GM23248 (cell line): ENCODE measurements around the gene SVEP1. TPM values are rescaled to one million over a fixed set of nuclear protein-coding genes. Genes with fewer than 3 reads are reported as not detected.

Experiments used
- DNase-seq: peaks from one replicate; pipeline ENCODE4 v3.0.0-alpha.2; 2015
- H2AFZ ChIP-seq: fragments of 200-600 bp; sonication (generic); 2 replicates; pipeline ENCODE4 v1.6.1; 2016; ENCODE audit warnings: antibody characterized with exemption
- H3F3A ChIP-seq: fragments of 200-600 bp; sonication (generic); 2 replicates; pipeline ENCODE4 v1.6.1; 2016; ENCODE audit warnings: mild to moderate bottlenecking, antibody characterized with exemption, mixed run types; ENCODE audit not compliant: insufficient read depth
- H3K27ac ChIP-seq: fragments of 200-600 bp; sonication (generic); 2 replicates; pipeline ENCODE4 v1.5.1; 2016; ENCODE audit warnings: mild to moderate bottlenecking
- H3K27me3 ChIP-seq: fragments of 200-600 bp; sonication (generic); replicated peaks from 2 replicates; pipeline ENCODE4 v1.6.1; 2016; ENCODE audit warnings: mild to moderate bottlenecking; ENCODE audit not compliant: insufficient read depth
- H3K36me3 ChIP-seq: fragments of 200-600 bp; sonication (generic); 2 replicates; pipeline ENCODE4 v1.6.1; 2016; ENCODE audit warnings: low read depth, mild to moderate bottlenecking
- H3K4me1 ChIP-seq: fragments of 200-600 bp; sonication (generic); 2 replicates; pipeline ENCODE4 v1.6.1; 2016; ENCODE audit warnings: mild to moderate bottlenecking; ENCODE audit not compliant: insufficient read depth
- H3K4me2 ChIP-seq: fragments of 200-600 bp; sonication (generic); one replicate; pipeline ENCODE4 v1.6.1; 2016; ENCODE audit warnings: mild to moderate bottlenecking; ENCODE audit not compliant: unreplicated experiment
- H3K4me3 ChIP-seq: fragments of 200-600 bp; sonication (generic); 2 replicates; pipeline ENCODE4 v1.5.1; 2016; ENCODE audit warnings: mild to moderate bottlenecking
- H3K79me2 ChIP-seq: fragments of 200-600 bp; sonication (generic); 2 replicates; pipeline ENCODE4 v1.6.1; 2016; ENCODE audit warnings: mild to moderate bottlenecking; ENCODE audit not compliant: insufficient read depth
- H3K9ac ChIP-seq: fragments of 200-600 bp; sonication (generic); 2 replicates; pipeline ENCODE4 v1.6.1; 2016; ENCODE audit warnings: mild to moderate bottlenecking
- H3K9me2 ChIP-seq: fragments of 200-600 bp; sonication (generic); 2 replicates; pipeline ENCODE4 v1.6.1; 2016; ENCODE audit warnings: mixed run types, mild to moderate bottlenecking, moderate library complexity; ENCODE audit not compliant: insufficient read depth
- H3K9me3 ChIP-seq: fragments of 200-600 bp; sonication (generic); one replicate; pipeline ENCODE4 v1.6.1; 2017; ENCODE audit warnings: low read depth
- H4K20me1 ChIP-seq: fragments of 200-600 bp; sonication (generic); 2 replicates; pipeline ENCODE4 v1.6.0; 2016; ENCODE audit not compliant: insufficient read depth
- EZH2 ChIP-seq: fragments of 200-600 bp; sonication (generic); IDR thresholded peaks from 2 replicates; pipeline ENCODE4 v1.6.1; 2018; ENCODE audit warnings: antibody characterized with exemption, mild to moderate bottlenecking; ENCODE audit not compliant: insufficient read depth, poor library complexity, severe bottlenecking
- EZH2phosphoT487 ChIP-seq: fragments of 200-600 bp; sonication (generic); IDR thresholded peaks from 2 replicates; pipeline ENCODE4 v1.6.1; 2018; ENCODE audit warnings: antibody characterized with exemption, moderate library complexity, mild to moderate bottlenecking, low read depth; ENCODE audit not compliant: insufficient read depth
- WGBS, 2 experiments: methylation state at CpG; one replicate each; pipeline ENCODE4 v1.1.6; 2015 to 2017; ENCODE audit warnings: low lambda C conversion rate in 2 of 2, low coverage in 1 of 2; ENCODE audit errors: missing lambda C conversion rate in 2 of 2; 5-methylcytosine and 5-hydroxymethylcytosine counted together
- in situ Hi-C: fragments of 300-500 bp; cut with MboI; formaldehyde crosslinking; loops from 2 replicates; pipeline ENCODE4 v1.15.0; 2020
- polyA plus RNA-seq: library from polyadenylated mRNA; unstranded; fragments of >200 nt; fragmentation: Nextera tagmentation; extraction: Ambion mirVana; gene quantifications from 2 replicates; pipeline ENCODE4 v1.2.1, GENCODE V29; 2016
- small RNA-seq: library from RNA; depleted of rRNA; stranded (forward); fragments of <200 nt; gene quantifications from one replicate; pipeline ENCODE3, GENCODE V24; 2014; ENCODE audit warnings: low read depth, low replicate concordance
- total RNA-seq: library from RNA; depleted of rRNA; stranded (reverse); fragments of >200 nt; shearing (Covaris generic); gene quantifications from 2 replicates; pipeline ENCODE4 v1.2.3, GENCODE V29; 2014; rRNA removed

SVEP1 gene
- total and polyA plus RNA-seq, 2 experiments from 2014 or later = 13.6 to 47.3 TPM

- H4K20me1 ChIP-seq = no peaks in the 10 kb centered on the region
- in situ Hi-C loops = no loop called here
These were observed 263.1 kb downstream of the SVEP1 start for GRCh38 chr9:110316261-110317075.

More at GRCh38 chr9:110316261-110317075, 263.1 kb downstream of the SVEP1 start:
- H3K4me3 ChIP-seq = no peak overlapping the region
- no peaks in the 10 kb centered on the region for H3K9me3 ChIP-seq
- H2AFZ ChIP-seq = no peak overlapping the region
- no peaks in the 10 kb centered on the region for H3K36me3 ChIP-seq
- peaks cover 15% of the 10 kb centered on the region for H3K4me1 ChIP-seq
- no peak overlapping the region for H3K4me2 ChIP-seq
- TF ChIP-seq EZH2phosphoT487 (no peak), EZH2 (no peak)
- no peaks in the 10 kb centered on the region for H3K27me3 ChIP-seq
- no peaks in the 10 kb centered on the region for H3K9me2 ChIP-seq
- DNase-seq = no peak
- peaks cover 7% of the 10 kb centered on the region; the same call in 1 of the 2 replicates for H3F3A ChIP-seq
- 60 to 62% methylated on average over 6 of the region's 6 CpGs for WGBS, 2 experiments
- H3K9ac ChIP-seq = no peak overlapping the region
- H3K27ac ChIP-seq = no peak overlapping the region
- no peaks in the 10 kb centered on the region for H3K79me2 ChIP-seq

Small RNA genes lying within 50 kb of the gene (small RNA-seq; reads per million reads assigned to genes)
- not detected for gene RNU6-1039P

Other genes with a start within 250 kb of the SVEP1 start
- not detected in 2 replicates for gene TXNDC8, start 241.9 kb downstream of the SVEP1 start, total RNA-seq
- not detected in 2 replicates for gene TXNDC8, start 241.9 kb downstream of the SVEP1 start, polyA plus RNA-seq
- not detected in 2 replicates for gene MUSK, start 89.0 kb upstream of the SVEP1 start, total RNA-seq
- not detected in 2 replicates for gene MUSK, start 89.0 kb upstream of the SVEP1 start, polyA plus RNA-seq